HG02943 (cell line): ENCODE measurements around the gene NR2E3.
"Not testable (repeated sequence)": the region's sequence is repeated elsewhere in the genome, so short reads cannot be mapped to it uniquely, and the experiment has no call there.

ENCODE experiments used
- ATAC-seq: cut with Tn5 transposase; IDR thresholded peaks from one replicate; pipeline ENCODE4 v1.9.1; 2021; ENCODE audit warnings: mild to moderate bottlenecking, low read depth, moderate library complexity; ENCODE audit not compliant: unreplicated experiment

The NR2E3 gene

DNA sequence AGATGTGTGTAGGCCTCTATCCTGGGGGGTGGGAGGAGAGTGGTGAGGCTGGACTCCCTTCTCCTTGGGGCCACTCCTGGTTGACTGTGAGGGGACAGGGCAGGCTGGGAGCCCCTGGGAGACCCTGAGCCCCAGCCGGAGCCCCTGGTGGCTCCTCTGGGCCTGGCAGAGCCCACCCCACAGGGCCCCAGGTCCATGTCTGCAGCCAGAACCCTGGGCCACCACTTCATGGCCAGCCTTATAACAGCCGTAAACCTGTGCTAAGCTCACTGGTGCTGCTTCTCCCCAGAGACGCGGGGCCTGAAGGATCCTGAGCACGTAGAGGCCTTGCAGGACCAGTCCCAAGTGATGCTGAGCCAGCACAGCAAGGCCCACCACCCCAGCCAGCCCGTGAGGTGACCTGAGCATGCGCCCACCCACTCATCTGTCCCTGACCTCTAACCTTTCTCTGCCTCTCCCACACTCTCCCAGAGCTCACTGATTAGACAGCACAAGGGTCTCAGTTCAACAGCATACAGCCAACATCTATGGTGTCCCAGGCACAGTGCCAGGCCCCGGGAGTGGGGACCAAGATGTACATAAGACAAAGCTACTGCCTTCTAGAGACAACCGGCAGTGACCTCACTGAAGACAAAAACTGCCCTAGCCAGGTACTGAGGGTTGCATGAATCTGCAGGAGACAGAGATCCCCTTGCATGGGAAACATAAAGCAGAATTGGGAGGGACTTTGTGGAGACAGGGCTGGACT is 3.5 kb downstream of the NR2E3 start:
- no peak for ATAC-seq

GRCh38 chr15:71815301-71815700 is 4.9 kb downstream of the NR2E3 start:
- ATAC-seq: no peak

DNA sequence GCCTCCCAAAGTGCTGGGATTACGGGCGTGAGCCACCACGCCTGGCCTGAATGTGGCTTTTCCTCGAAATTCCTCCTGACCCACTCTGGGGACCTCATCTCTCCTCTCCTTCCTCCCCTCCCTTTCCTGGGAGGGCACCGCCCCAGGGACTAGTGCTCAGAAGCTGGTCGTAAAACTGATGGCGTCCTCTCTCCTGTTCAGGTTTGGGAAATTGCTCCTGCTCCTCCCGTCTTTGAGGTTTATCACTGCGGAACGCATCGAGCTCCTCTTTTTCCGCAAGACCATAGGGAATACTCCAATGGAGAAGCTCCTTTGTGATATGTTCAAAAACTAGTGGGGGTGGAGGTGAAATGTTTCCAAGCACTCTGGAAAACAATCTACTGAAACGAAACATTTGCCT is 7.0 kb downstream of the NR2E3 start:
- ATAC-seq: no peak

GRCh38 chr15:71820127-71820526 is 9.8 kb downstream of the NR2E3 start:
- no peak for ATAC-seq

DNA sequence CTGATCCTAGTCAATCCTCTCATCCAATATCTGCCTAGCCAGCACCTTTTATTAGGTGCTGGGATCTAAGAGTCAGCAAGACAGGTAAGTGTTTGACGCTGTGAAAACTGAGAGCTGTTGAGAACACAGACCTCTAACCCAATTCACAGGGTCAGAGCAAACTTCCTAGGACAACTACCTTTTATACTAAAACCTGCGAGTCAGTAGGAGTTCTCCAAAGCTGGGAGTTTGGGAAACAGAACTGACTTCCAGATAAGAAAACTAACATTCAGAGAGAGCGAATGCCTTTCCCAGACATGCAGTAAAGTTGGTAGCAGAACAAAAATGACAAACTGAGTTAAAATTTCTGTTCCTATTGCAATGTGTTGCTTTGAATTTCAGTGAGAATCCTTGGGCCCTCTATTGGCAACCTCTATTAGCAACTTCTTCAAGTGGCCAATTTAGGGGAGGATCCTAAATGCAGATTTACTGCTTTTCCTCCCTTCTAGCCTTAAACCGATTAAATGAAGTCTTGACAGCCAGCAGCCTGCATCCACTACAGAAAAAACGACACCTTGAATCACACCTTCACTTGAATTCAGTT is 11.3 kb downstream of the NR2E3 start:
- ATAC-seq: no peak

DNA sequence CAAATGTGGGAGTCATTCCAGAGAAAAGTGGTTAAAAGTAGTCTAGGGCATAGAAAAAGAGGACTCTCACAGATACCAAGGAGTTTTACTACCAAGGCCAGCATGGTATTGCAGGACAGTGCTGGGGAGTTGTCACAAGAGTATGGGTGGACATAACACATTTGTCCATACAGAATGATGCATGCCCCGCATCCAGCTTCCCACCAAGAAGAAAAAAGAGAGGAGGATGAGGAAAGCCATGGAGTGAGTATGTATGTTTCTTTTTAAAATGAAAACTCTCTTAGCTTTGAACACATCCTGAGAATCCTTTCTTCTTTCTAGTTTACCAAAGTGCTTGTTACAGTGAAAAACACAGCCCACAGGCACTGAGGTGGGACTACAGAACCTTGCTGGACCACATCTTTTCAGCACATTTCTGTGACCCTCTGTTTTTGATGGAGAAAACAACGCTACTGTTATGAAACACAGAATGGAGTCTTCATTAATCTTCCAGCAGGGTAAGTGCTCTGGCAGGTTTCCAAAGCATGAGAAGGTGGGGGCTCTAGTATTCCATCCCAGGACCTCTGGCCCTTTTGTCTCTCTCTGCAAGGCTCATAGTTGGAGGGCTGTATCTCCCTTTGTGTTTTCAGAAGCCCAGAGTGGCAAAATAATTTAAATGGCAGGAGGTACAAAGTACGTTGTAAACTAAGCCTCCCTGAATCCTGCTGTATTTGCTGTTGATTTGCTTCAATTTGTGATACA is 12.7 kb downstream of the NR2E3 start:
- no peak for ATAC-seq

DNA sequence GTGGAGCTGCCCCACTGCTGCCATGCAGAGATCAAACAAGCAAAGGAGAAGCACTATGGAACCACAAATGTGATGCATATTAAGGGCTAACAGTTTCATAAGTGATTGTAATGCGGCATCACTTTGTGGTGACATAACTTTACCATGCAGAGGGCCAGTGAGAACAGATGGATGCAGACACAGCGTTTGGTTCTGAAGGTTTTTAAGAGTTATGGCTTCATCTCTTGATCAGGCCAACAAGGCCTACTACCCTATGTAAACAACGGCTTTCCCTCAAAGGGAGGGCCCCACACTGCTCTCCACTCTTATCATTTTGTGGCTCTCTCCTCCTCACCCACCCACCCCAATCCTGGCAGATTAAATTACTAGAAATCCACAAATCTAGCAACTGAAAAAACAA is 13.4 kb downstream of the NR2E3 start:
- no peak for ATAC-seq

GRCh38 chr15:71825021-71825730 is 14.8 kb downstream of the NR2E3 start:
- no peak for ATAC-seq

- no peak for ATAC-seq
Measured at GRCh38 chr15:71826196-71826595, 15.8 kb downstream of the NR2E3 start.

GRCh38 chr15:71830981-71831380 is 20.6 kb downstream of the NR2E3 start:
- ATAC-seq: no peak

DNA sequence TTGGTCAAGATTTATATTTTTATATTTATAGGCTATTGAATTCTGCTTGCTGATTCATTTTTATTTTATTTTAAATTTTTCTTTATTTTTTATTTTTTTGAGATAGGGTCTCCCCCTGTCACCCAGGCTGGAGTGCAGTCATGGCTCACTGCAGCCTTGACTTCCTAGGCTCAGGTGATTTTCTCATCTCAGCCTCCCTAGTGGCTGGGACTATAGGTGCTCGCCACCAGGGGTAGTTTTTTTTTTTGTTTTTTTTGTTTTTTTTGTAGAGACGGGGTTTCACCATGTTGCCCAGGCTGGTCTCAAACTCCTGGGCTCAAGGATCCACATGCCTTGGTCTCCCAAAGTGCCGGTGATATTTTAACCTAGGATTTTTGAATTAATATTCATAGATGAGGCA is 31.2 kb downstream of the NR2E3 start:
- ATAC-seq: no peak

DNA sequence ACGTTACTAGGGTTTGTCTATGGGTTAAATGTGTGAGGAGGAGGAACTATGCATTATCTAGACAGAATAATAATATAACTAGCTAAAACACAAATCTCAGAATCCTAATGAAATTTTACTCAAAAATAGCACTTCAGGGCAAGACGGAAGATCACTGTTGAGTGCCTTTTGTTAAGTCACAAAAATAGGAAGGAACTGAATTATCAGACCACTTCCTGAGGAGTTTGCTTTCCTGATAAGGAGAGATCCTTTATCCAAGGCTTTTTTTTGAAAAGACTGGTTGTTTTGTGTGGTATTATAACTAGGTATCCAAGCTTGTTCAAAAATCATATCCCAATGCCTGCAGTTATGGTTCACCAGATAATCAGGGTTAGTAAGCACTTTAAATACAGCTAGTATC is 34.6 kb downstream of the NR2E3 start:
- no peak for ATAC-seq

DNA sequence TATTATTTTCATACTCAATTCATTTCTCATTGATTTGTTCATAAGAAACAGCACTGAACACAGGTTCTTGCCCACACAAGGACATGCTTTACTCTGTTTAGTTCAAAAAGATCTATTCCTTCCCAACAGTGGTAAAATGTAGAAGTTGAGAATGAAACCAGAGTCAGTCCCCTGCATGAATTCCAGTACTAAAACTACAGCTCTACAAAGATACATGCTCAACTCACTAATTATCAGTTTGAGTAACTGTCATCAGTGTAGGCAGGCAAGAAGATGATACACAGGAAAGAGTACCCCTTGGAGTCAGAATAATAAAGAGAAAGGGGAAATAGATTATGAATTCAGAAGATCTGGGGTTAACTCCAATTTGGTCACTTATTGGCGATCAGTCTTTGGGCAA is 43.2 kb downstream of the NR2E3 start:
- no peak for ATAC-seq

- not testable (repeated sequence) for ATAC-seq
Measured at GRCh38 chr15:71858232-71858631, 47.9 kb downstream of the NR2E3 start.
